Fibroblast of lung (primary cell): Measurements from ENCODE around the gene ZP4. TPM values are rescaled to one million over a fixed set of nuclear protein-coding genes. Genes with fewer than 3 reads are reported as not detected.
A peak's percentile ranks its signal among the peaks of the same experiment; 100 is the strongest.

Experiments
- DNase-seq, 2 donors: peaks; one replicate each; pipeline versions ENCODE4 v3.0.0 to v3.0.0-alpha.2; 2010; ENCODE audit warnings: low read depth in 2 of 2
- H2AFZ ChIP-seq: 2 replicates; pipeline ENCODE4 v1.5.1; 2012; ENCODE audit warnings: low read length, control low read depth, inconsistent platforms
- H3K27ac ChIP-seq: 2 replicates; pipeline ENCODE4 v1.5.1; 2011; ENCODE audit warnings: low read length, control low read depth; ENCODE audit not compliant: insufficient read depth
- H3K27me3 ChIP-seq: 2 replicates; pipeline ENCODE4 v1.5.1; 2011; ENCODE audit warnings: mild to moderate bottlenecking, low read length; ENCODE audit not compliant: control insufficient read depth, insufficient read depth
- H3K36me3 ChIP-seq: 2 replicates; pipeline ENCODE4 v1.5.1; 2011; ENCODE audit warnings: low read length; ENCODE audit not compliant: control insufficient read depth, insufficient read depth
- H3K4me1 ChIP-seq: 2 replicates; pipeline ENCODE4 v1.5.1; 2011; ENCODE audit warnings: low read length; ENCODE audit not compliant: control insufficient read depth, insufficient read depth; ENCODE audit errors: extremely low read depth
- H3K4me2 ChIP-seq: 2 replicates; pipeline ENCODE4 v1.5.1; 2011; ENCODE audit warnings: low read length, control low read depth; ENCODE audit not compliant: insufficient read depth; ENCODE audit errors: extremely low read depth
- H3K4me3 ChIP-seq, 4 experiments: fragments of 200-600 bp in 1 of 4; sonication (generic) in 1 of 4; replicated peaks in 1 of 4; 2 replicates each; pipeline ENCODE4 v1.5.1; 2011 to 2016; ENCODE audit warnings: low read length in 4 of 4, low read depth in 3 of 4, mild to moderate bottlenecking in 3 of 4, control low read depth in 2 of 4, inconsistent platforms in 1 of 4, mixed read lengths in 1 of 4; ENCODE audit not compliant: insufficient read depth in 1 of 4; ENCODE audit errors: control extremely low read depth in 1 of 4
- H3K79me2 ChIP-seq: 2 replicates; pipeline ENCODE4 v1.5.1; 2012; ENCODE audit warnings: mild to moderate bottlenecking, low read length, inconsistent platforms; ENCODE audit not compliant: control insufficient read depth, insufficient read depth
- H3K9ac ChIP-seq: 2 replicates; pipeline ENCODE4 v1.5.1; 2011; ENCODE audit warnings: mild to moderate bottlenecking, low read length, control low read depth; ENCODE audit not compliant: insufficient read depth
- H3K9me3 ChIP-seq: 2 replicates; pipeline ENCODE4 v1.5.1; 2012; ENCODE audit warnings: low read depth, low read length; ENCODE audit not compliant: control insufficient read depth, insufficient read depth
- H4K20me1 ChIP-seq: 2 replicates; pipeline ENCODE4 v1.5.1; 2011; ENCODE audit warnings: low read length; ENCODE audit not compliant: control insufficient read depth, insufficient read depth; ENCODE audit errors: extremely low read depth
- EZH2 ChIP-seq: IDR thresholded peaks from 2 replicates; pipeline ENCODE4 v1.5.1; 2012; ENCODE audit warnings: low read length, control low read depth, mild to moderate bottlenecking; ENCODE audit errors: missing control alignments
- polyA plus RNA-seq, 2 donors: library from polyadenylated mRNA; depleted of rRNA in 1 of 2; stranded (reverse) in 1 of 2; unstranded in 1 of 2; fragments of >200 nt; gene quantifications; 2 replicates each; pipeline ENCODE4 v1.2.1, GENCODE V29; 2011 to 2012; ENCODE audit warnings: missing spikeins in 1 of 2
- total RNA-seq: library from RNA; depleted of rRNA; stranded (reverse); fragments of >200 nt; gene quantifications from 2 replicates; pipeline ENCODE4 v1.2.1, GENCODE V29; 2014
- TF ChIP-seq, protein P1 (sequence below), 2 donors: IDR thresholded peaks in 1 of 2; conservative IDR thresholded peaks in 1 of 2; 1 replicate in 1 of 2; 2 replicates in 1 of 2; pipeline ENCODE4 v1.5.1; 2011 to 2012; ENCODE audit warnings: low read length in 2 of 2, control low read depth in 1 of 2, inconsistent platforms in 1 of 2, low read depth in 1 of 2, mild to moderate bottlenecking in 1 of 2

ZP4 gene
- total and polyA plus RNA-seq, 2 donors (not counting 1 experiment from before 2014, with no cell fraction given) = not detected

- Histone ChIP-seq H3K79me2 (no peaks in the 10 kb centered on the region), H2AFZ (no peak overlapping the region), H3K27me3 (no peaks in the 10 kb centered on the region), H3K9ac (no peak overlapping the region), H3K4me3 (no peak overlapping the region), H3K9me3 (no peaks in the 10 kb centered on the region), H3K4me2 (no peak overlapping the region), H3K36me3 (no peaks in the 10 kb centered on the region), H3K4me1 (no peaks in the 10 kb centered on the region), H3K27ac (no peak overlapping the region), H4K20me1 (no peaks in the 10 kb centered on the region)
- DNase-seq = peak; percentile 48 to 70
- no peak for TF ChIP-seq EZH2
- TF ChIP-seq, protein P1, sequence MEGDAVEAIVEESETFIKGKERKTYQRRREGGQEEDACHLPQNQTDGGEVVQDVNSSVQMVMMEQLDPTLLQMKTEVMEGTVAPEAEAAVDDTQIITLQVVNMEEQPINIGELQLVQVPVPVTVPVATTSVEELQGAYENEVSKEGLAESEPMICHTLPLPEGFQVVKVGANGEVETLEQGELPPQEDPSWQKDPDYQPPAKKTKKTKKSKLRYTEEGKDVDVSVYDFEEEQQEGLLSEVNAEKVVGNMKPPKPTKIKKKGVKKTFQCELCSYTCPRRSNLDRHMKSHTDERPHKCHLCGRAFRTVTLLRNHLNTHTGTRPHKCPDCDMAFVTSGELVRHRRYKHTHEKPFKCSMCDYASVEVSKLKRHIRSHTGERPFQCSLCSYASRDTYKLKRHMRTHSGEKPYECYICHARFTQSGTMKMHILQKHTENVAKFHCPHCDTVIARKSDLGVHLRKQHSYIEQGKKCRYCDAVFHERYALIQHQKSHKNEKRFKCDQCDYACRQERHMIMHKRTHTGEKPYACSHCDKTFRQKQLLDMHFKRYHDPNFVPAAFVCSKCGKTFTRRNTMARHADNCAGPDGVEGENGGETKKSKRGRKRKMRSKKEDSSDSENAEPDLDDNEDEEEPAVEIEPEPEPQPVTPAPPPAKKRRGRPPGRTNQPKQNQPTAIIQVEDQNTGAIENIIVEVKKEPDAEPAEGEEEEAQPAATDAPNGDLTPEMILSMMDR (conservative IDR thresholded peaks at IDR 0.05 in 1 of 2, IDR thresholded peaks at IDR 0.05 in 1 of 2; ENCODE audit: low read depth in 1 of 2, low read length in 2 of 2) = no peak
Observed at GRCh38 chr1:237875291-237875690, 15.4 kb downstream of the ZP4 start.

GRCh38 chr1:237873487-237874211 is 17.1 kb downstream of the ZP4 start:
- H2AFZ ChIP-seq = no peak overlapping the region

GRCh38 chr1:237868817-237869600 is 21.7 kb downstream of the ZP4 start:
- Histone ChIP-seq H3K4me1 (no peaks in the 10 kb centered on the region), H3K36me3 (no peaks in the 10 kb centered on the region), H3K27me3 (no peaks in the 10 kb centered on the region), H3K9ac (no peak overlapping the region), H2AFZ (no peak overlapping the region), H3K79me2 (no peaks in the 10 kb centered on the region), H4K20me1 (no peaks in the 10 kb centered on the region), H3K27ac (no peak overlapping the region), H3K4me3 (no peak overlapping the region), H3K4me2 (no peak overlapping the region), H3K9me3 (no peaks in the 10 kb centered on the region)
- TF ChIP-seq, protein P1 (conservative IDR thresholded peaks at IDR 0.05 in 1 of 2, IDR thresholded peaks at IDR 0.05 in 1 of 2; ENCODE audit: low read depth in 1 of 2, low read length in 2 of 2) = no peak
- no peak for TF ChIP-seq EZH2
- peak in 1 of 2 donors; percentile 17 for DNase-seq

More at GRCh38 chr1:237873487-237874211, 17.1 kb downstream of the ZP4 start:
- Histone ChIP-seq H3K79me2 (no peaks in the 10 kb centered on the region), H3K9ac (no peak overlapping the region), H3K4me3 (no peak overlapping the region), H3K27me3 (no peaks in the 10 kb centered on the region), H4K20me1 (no peaks in the 10 kb centered on the region), H3K36me3 (no peaks in the 10 kb centered on the region), H3K27ac (no peak overlapping the region), H3K4me2 (no peak overlapping the region), H3K9me3 (no peaks in the 10 kb centered on the region), H3K4me1 (no peaks in the 10 kb centered on the region)
- TF ChIP-seq, protein P1 (conservative IDR thresholded peaks at IDR 0.05 in 1 of 2, IDR thresholded peaks at IDR 0.05 in 1 of 2; ENCODE audit: low read depth in 1 of 2, low read length in 2 of 2) = no peak
- TF ChIP-seq EZH2 = no peak
- DNase-seq = peak; percentile 78 to 97
